WTC11 (cell line): ENCODE measurements around the gene BTBD9.

Experiments used
- FOXJ3 ChIP-seq: sonication (generic); formaldehyde crosslinking; IDR thresholded peaks from 2 replicates; pipeline ENCODE4 v1.9.0; 2021; ENCODE audit warnings: missing genetic modification reagents, mild to moderate bottlenecking, borderline replicate concordance
- NR1H2 ChIP-seq: sonication (generic); formaldehyde crosslinking; IDR thresholded peaks from 2 replicates; pipeline ENCODE4 v1.9.0; 2021; ENCODE audit warnings: mild to moderate bottlenecking, moderate library complexity, missing genetic modification reagents
- TCF7 ChIP-seq: sonication (generic); formaldehyde crosslinking; IDR thresholded peaks from 2 replicates; pipeline ENCODE4 v1.8.0; 2022; ENCODE audit warnings: mild to moderate bottlenecking, low read depth, missing genetic modification reagents, moderate library complexity
- TF ChIP-seq, protein P1 (sequence below): fragments of 200-600 bp; IDR thresholded peaks from 2 replicates; pipeline ENCODE4 v1.8.0; 2022; ENCODE audit warnings: antibody characterized with exemption
- TF ChIP-seq, protein P2 (sequence below): fragments of 250-450 bp; sonication (Bioruptor Pico); IDR thresholded peaks from 2 replicates; pipeline ENCODE4 v1.9.0; 2021; ENCODE audit warnings: mild to moderate bottlenecking, borderline replicate concordance

DNA sequence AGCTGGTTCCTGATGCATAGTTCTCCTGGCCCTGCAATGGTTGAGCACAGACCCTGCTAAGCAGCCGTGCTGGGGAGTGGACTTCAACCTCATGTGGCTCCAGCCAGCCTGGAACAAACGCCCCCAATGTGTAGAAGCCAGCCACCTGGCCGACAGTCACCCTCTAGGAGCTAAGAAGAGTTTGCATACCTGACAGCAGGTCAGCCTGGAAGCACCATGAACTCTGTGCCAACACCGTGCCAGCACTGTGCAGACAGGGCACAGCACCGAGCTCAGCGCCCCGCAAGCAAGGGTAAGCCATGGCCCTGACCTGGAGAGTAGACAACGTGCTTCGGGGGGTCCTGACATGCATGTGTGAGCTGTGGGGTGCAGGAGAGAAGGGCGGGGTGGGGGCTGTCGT is 463.9 kb downstream of the BTBD9 start:
- TF ChIP-seq, protein P1, sequence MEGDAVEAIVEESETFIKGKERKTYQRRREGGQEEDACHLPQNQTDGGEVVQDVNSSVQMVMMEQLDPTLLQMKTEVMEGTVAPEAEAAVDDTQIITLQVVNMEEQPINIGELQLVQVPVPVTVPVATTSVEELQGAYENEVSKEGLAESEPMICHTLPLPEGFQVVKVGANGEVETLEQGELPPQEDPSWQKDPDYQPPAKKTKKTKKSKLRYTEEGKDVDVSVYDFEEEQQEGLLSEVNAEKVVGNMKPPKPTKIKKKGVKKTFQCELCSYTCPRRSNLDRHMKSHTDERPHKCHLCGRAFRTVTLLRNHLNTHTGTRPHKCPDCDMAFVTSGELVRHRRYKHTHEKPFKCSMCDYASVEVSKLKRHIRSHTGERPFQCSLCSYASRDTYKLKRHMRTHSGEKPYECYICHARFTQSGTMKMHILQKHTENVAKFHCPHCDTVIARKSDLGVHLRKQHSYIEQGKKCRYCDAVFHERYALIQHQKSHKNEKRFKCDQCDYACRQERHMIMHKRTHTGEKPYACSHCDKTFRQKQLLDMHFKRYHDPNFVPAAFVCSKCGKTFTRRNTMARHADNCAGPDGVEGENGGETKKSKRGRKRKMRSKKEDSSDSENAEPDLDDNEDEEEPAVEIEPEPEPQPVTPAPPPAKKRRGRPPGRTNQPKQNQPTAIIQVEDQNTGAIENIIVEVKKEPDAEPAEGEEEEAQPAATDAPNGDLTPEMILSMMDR = no peak
- TF ChIP-seq NR1H2 (CRISPR knock-in tag) (no peak), FOXJ3 (CRISPR knock-in tag) (no peak), TCF7 (CRISPR knock-in tag) (no peak)
- TF ChIP-seq, protein P2, sequence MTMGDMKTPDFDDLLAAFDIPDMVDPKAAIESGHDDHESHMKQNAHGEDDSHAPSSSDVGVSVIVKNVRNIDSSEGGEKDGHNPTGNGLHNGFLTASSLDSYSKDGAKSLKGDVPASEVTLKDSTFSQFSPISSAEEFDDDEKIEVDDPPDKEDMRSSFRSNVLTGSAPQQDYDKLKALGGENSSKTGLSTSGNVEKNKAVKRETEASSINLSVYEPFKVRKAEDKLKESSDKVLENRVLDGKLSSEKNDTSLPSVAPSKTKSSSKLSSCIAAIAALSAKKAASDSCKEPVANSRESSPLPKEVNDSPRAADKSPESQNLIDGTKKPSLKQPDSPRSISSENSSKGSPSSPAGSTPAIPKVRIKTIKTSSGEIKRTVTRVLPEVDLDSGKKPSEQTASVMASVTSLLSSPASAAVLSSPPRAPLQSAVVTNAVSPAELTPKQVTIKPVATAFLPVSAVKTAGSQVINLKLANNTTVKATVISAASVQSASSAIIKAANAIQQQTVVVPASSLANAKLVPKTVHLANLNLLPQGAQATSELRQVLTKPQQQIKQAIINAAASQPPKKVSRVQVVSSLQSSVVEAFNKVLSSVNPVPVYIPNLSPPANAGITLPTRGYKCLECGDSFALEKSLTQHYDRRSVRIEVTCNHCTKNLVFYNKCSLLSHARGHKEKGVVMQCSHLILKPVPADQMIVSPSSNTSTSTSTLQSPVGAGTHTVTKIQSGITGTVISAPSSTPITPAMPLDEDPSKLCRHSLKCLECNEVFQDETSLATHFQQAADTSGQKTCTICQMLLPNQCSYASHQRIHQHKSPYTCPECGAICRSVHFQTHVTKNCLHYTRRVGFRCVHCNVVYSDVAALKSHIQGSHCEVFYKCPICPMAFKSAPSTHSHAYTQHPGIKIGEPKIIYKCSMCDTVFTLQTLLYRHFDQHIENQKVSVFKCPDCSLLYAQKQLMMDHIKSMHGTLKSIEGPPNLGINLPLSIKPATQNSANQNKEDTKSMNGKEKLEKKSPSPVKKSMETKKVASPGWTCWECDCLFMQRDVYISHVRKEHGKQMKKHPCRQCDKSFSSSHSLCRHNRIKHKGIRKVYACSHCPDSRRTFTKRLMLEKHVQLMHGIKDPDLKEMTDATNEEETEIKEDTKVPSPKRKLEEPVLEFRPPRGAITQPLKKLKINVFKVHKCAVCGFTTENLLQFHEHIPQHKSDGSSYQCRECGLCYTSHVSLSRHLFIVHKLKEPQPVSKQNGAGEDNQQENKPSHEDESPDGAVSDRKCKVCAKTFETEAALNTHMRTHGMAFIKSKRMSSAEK (CRISPR knock-in tag) = no peak
